Adrenal gland (tissue), 12 donors: ENCODE measurements around the gene LOXL1. TPM values are rescaled to one million over a fixed set of nuclear protein-coding genes. Genes with fewer than 3 reads are reported as not detected.
"Not testable (repeated sequence)": the region's sequence is repeated elsewhere in the genome, so short reads cannot be mapped to it uniquely, and the experiment has no call there.

ENCODE experiments used
- DNase-seq, 7 donors: peaks; one replicate each; pipeline ENCODE4 v3.0.0-alpha.2; 2019 to 2020
- H3K27ac ChIP-seq, 5 donors: fragments of 200-600 bp; sonication (generic) in 4 of 5; 1 replicate in 3 of 5; 2 replicates in 2 of 5; pipeline versions ENCODE4 v1.5.1 to v1.8.0; 2016 to 2020; ENCODE audit warnings: mild to moderate bottlenecking in 1 of 5
- H3K27me3 ChIP-seq: fragments of 200-600 bp; 2 replicates; pipeline ENCODE4 v1.8.0; 2021
- H3K36me3 ChIP-seq, 2 donors: fragments of 200-600 bp; replicated peaks in 1 of 2; 1 replicate in 1 of 2; 2 replicates in 1 of 2; pipeline versions ENCODE4 v1.5.1 to v1.8.0; 2018 to 2022
- H3K4me1 ChIP-seq, 2 donors: fragments of 200-600 bp; replicated peaks in 1 of 2; 1 replicate in 1 of 2; 2 replicates in 1 of 2; pipeline versions ENCODE4 v1.5.1 to v1.8.0; 2018 to 2021
- H3K4me3 ChIP-seq, 4 donors: fragments of 200-600 bp; sonication (generic) in 3 of 4; one replicate each; pipeline ENCODE4 v1.5.1; 2016 to 2018
- H3K9me3 ChIP-seq, 3 donors: fragments of 200-600 bp; sonication (generic) in 1 of 3; replicated peaks in 1 of 3; 1 replicate in 2 of 3; 2 replicates in 1 of 3; pipeline versions ENCODE4 v1.5.1 to v1.8.0; 2016 to 2021
- POLR2A ChIP-seq, 2 donors: fragments of 450-650 bp; IDR thresholded peaks; one replicate each; pipeline ENCODE4 v1.6.1; 2017; ENCODE audit warnings: antibody characterized with exemption in 2 of 2, mild to moderate bottlenecking in 2 of 2, moderate library complexity in 1 of 2
- WGBS, 4 donors: extraction: QIAGEN DNeasy Blood & Tissue Kit in 2 of 4; methylation state at CpG; one replicate each; pipeline versions ENCODE4 v1.1.5 to v1.1.7; 2013 to 2017; 5-methylcytosine and 5-hydroxymethylcytosine counted together
- intact Hi-C, 2 donors: fragments of 100-400 bp; cut with DNase I; formaldehyde crosslinking; loops; one replicate each; pipeline versions ENCODE4 v1.14.1 to v1.15.0; 2022 to 2023
- polyA plus RNA-seq, 3 donors: library from polyadenylated mRNA; stranded (reverse); fragments of 200-250 nt in 2 of 3; fragments of 350-450 nt in 1 of 3; fragmentation: Illumina TruSeq in 1 of 3; extraction: RNeasy Lipid Tissue Mini Kit (QIAGEN cat#74804) in 1 of 3; gene quantifications; one replicate each; pipeline ENCODE4 v1.2.3, GENCODE V29; 2013 to 2014
- total RNA-seq, 9 donors: library from RNA; depleted of rRNA in 4 of 9; stranded (reverse); fragments of >200 nt in 4 of 9; fragments of 120-200 nt in 1 of 9; fragmentation: NEBNext Ultra II Directional in 1 of 9; extraction: Animal tissue kit (Norgen Biotek cat#: 25700) in 1 of 9; gene quantifications; one replicate each; pipeline versions ENCODE4 v1.1.0 to v1.2.4, GENCODE V29; 2013 to 2023
- TF ChIP-seq, protein P1 (sequence below), 6 experiments: fragments of 450-650 bp in 4 of 6; fragments of 200-600 bp in 2 of 6; sonication (generic) in 1 of 6; IDR thresholded peaks; 1 replicate in 5 of 6; 2 replicates in 1 of 6; pipeline versions ENCODE4 v1.5.1 to v1.8.0; 2016 to 2021; ENCODE audit warnings: antibody characterized with exemption in 6 of 6, mild to moderate bottlenecking in 2 of 6, moderate library complexity in 1 of 6
- donor health status: healthy with polysubstance abuse.
- donor health status: Bipolar disorder and iron deficiency.
- donor health status: DM: yes; HTN: yes; CAD: no.
- donor health status: DM: no; HTN: no; CAD: no.
- donor health status: DM: no; HTN: no; CAD: no.
- donor health status: DM: yes; HTN: yes; CAD: no.

LOXL1 gene
- total and polyA plus RNA-seq, 12 donors = 5.3 to 58.0 (median 10.9) TPM

DNA sequence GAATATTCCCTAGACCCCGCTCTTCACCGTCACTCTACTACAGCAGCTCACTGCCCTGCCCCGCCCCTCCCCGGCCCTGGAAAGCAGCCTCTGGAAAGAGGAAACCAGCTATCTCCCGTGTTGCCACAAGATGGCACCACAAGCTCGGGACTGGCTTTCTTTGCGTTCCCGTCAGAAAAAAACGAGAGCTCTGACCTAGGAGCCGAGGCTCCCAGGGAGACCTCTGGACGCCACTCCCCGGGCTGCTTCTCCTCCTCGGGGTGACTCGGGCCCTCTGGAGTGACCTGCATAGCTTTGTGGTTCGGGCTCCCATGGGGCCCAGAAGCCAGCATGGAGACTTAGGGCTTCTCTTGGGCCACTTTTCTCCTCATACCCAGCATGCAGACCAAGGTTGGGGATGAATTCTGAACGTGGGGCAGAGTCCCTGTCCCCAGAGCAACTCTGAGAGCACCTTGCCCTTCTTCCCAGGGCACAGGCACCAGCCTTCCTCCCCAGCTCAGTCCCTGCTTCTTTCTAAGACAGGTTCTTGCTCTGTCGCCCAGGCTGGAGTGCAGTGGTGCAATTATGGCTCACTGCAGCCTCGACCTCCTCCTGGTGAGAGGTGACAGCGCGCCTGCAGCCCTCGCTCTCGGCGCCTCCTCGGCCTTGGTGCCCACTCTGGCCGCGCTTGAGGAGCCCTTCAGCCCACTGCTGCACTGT is 46.9 kb downstream of the LOXL1 start:
- H3K27me3 ChIP-seq = no peaks in the 10 kb centered on the region
- no peaks in the 10 kb centered on the region for H3K36me3 ChIP-seq
- 17 to 26% (median 19%) methylated on average over 18 to 26 of the region's 26 CpGs for WGBS, 4 donors
- no peak overlapping the region for H3K27ac ChIP-seq
- DNase-seq = peak; percentile 83 to 94 (median 89)
- peaks cover 4 to 5% of the 10 kb centered on the region in 2 donors for H3K4me1 ChIP-seq
- TF ChIP-seq POLR2A (IDR thresholded peaks at IDR 0.05) = no peak
- TF ChIP-seq, protein P1, sequence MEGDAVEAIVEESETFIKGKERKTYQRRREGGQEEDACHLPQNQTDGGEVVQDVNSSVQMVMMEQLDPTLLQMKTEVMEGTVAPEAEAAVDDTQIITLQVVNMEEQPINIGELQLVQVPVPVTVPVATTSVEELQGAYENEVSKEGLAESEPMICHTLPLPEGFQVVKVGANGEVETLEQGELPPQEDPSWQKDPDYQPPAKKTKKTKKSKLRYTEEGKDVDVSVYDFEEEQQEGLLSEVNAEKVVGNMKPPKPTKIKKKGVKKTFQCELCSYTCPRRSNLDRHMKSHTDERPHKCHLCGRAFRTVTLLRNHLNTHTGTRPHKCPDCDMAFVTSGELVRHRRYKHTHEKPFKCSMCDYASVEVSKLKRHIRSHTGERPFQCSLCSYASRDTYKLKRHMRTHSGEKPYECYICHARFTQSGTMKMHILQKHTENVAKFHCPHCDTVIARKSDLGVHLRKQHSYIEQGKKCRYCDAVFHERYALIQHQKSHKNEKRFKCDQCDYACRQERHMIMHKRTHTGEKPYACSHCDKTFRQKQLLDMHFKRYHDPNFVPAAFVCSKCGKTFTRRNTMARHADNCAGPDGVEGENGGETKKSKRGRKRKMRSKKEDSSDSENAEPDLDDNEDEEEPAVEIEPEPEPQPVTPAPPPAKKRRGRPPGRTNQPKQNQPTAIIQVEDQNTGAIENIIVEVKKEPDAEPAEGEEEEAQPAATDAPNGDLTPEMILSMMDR (IDR thresholded peaks at IDR 0.05) = peak; percentile 78 to 95 (median 88)
- intact Hi-C loops = loop anchor here (2.0 to 5.0 kb wide), 3 partner anchors 64 to 339 kb away; no protein-coding TSS in a partner anchor
- H3K9me3 ChIP-seq = no peaks in the 10 kb centered on the region
- peak overlapping the region in 2 of 4 donors; percentile 7 to 22 for H3K4me3 ChIP-seq

DNA sequence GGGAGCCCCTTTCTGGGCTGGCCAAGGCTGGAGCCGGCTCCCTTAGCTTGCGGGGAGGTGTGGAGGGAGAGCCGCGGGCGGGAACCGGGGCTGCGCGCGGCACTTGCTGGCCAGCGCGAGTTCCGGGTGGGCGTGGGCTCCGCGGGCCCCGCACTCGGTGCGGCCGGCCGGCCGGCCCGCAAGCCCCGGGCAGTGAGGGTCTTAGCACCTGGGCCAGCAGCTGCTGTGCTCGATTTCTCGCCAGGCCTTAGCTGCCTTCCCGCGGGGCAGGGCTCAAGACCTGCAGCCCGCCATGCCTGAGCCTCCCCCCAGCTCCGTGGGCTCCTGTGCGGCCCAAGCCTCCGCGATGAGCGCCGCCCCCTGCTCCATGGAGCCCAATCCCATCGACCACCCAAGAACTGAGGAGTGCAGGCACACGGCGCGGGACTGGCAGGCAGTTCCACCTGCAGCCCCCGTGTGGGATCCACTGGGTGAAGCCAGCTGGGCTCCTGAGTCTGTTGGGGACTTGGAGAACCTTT is 47.5 kb downstream of the LOXL1 start:
- H3K4me1 ChIP-seq, H3K36me3 ChIP-seq, H3K27ac ChIP-seq, H3K4me3 ChIP-seq, H3K9me3 ChIP-seq, H3K27me3 ChIP-seq: not testable (repeated sequence)
- 88 to 100% (median 94%) methylated on average over 5 to 39 of the region's 39 CpGs for WGBS, 4 donors
- DNase-seq = peak in 1 of 7 donors; percentile 35
- intact Hi-C loops = loop anchor here (2.0 to 5.0 kb wide), 3 partner anchors 63 to 339 kb away; no protein-coding TSS in a partner anchor

DNA sequence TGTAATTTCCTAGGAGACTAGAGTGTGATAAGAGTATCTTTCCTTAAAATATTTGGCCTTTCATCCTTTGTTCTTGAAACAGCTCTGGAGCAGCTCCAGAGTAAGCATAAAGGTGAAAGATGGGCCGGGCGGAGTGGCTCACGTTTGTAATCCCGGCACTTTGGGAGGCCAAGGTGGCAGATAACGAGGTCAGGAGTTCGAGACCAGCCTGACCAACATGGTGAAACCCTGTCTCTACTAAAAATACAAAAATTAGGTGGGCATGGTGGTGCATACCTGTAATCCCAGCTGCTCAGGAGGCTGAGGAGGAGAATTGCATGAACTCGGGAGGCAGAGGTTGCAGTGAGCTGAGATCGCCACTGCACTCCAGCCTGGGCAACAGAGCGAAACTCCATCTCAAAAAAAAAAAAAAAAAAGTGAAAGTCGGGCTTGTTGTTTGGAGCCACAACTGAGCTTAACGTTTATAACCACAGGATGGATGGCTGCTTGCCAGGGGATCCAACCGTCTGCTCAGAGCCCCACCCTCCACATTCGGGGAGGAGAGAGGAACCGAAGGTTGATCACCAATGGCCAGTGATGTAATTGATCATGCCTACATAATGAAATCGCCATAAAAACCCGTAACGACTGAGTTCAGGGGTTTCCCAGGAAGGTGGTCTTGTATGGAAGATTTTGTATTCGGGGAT is 49.3 kb downstream of the LOXL1 start:
- H3K27ac ChIP-seq, intact Hi-C loops, H3K36me3 ChIP-seq, H3K4me1 ChIP-seq, H3K9me3 ChIP-seq, H3K27me3 ChIP-seq, H3K4me3 ChIP-seq: not testable (repeated sequence)
- WGBS, 4 donors = 45 to 51% (median 47%) methylated on average over 18 of the region's 18 CpGs
- peak in 3 of 7 donors; percentile 17 to 60 (median 52) for DNase-seq

DNA sequence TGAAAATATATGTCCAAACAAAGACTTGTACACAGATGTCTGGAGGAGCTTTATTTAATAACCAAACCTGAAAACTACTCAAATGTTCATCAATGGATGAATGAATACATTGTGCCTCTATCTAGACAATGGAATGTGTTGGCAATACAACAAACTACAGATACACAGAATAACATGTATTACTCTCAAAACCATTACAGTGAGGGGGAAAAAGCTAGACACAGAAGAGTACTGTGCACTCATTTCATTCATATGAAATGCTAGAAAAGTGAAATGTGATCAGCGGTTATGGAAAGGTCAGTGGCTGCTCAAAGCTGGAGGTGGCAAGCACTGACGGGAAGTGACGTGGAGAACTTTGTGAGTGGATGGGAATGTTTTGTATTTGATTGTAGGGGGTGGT is 52.6 kb downstream of the LOXL1 start:
- Histone ChIP-seq H3K27ac (no peak overlapping the region), H3K27me3 (no peaks in the 10 kb centered on the region), H3K9me3 (no peaks in the 10 kb centered on the region), H3K4me3 (no peak overlapping the region), H3K36me3 (no peaks in the 10 kb centered on the region), H3K4me1 (peaks cover 24 to 34% of the 10 kb centered on the region in 2 donors)
- intact Hi-C loops = no loop called here
- peak in 1 of 7 donors; percentile 4 for DNase-seq
- whole genome bisulfite sequencing, 4 donors = 84 to 97% (median 87%) methylated on average over 3 of the region's 3 CpGs
- TF ChIP-seq, protein P1 (IDR thresholded peaks at IDR 0.05) = no peak
- no peak for TF ChIP-seq POLR2A (IDR thresholded peaks at IDR 0.05)

DNA sequence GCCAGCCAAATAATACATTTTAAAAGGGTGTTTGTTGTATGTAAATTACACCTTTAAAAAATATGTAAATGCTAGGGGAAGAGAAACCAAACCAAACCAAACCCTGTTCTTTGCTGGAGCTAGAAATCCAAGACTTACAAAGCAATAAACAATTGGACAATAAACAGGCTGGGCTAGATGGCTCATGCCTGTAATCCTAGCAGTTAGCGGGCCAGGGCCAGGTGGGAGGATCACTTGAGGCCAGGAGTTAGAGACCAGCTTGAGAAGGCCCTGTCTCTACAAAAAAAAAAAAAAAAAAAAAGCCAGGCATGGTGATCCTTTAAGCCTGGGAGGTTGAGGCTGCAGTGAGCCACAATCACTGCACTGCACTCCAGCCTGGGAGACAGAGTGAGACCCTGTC is 53.4 kb downstream of the LOXL1 start:
- intact Hi-C loops = loop anchor here in 1 of 2 donors (5.0 kb wide), 1 partner anchor 78 kb away; no protein-coding TSS in a partner anchor
- 86 to 95% (median 93%) methylated on average over 1 of the region's 1 CpG for WGBS, 4 donors

More for the DNA sequence above, 53.4 kb downstream of the LOXL1 start:
- DNase-seq = peak in 2 of 7 donors; percentile 7 to 15
- peaks cover 31 to 41% of the 10 kb centered on the region in 2 donors for H3K4me1 ChIP-seq
- TF ChIP-seq, protein P1 (IDR thresholded peaks at IDR 0.05) = no peak
- no peak for TF ChIP-seq POLR2A (IDR thresholded peaks at IDR 0.05)
- H3K27me3 ChIP-seq = no peaks in the 10 kb centered on the region
- no peak overlapping the region for H3K4me3 ChIP-seq
- no peaks in the 10 kb centered on the region for H3K36me3 ChIP-seq
- H3K27ac ChIP-seq = no peak overlapping the region
- no peaks in the 10 kb centered on the region for H3K9me3 ChIP-seq
